Stimulated activated CD4-positive, alpha-beta T cell treated with anti-CD3 and anti-CD28 coated beads, Interleukin-4, amount 100 ng/mL, for 48 hours (primary cell): ENCODE measurements around the gene CD48.
A peak's percentile ranks its signal among the peaks of the same experiment; 100 is the strongest.
"Not testable (repeated sequence)": the region's sequence is repeated elsewhere in the genome, so short reads cannot be mapped to it uniquely, and the experiment has no call there.

ENCODE experiments used
- DNase-seq, 2 donors: peaks; one replicate each; pipeline ENCODE4 v3.0.0-alpha.2; 2020; ENCODE audit warnings: low read depth in 2 of 2

The CD48 gene

GRCh38 chr1:160713161-160713560, 1.5 kb upstream of the CD48 start:
- DNase-seq = no peak

GRCh38 chr1:160712525-160713080, 981 bp upstream of the CD48 start:
- DNase-seq = not testable (repeated sequence)

- DNase-seq = no peak
Observed at GRCh38 chr1:160711276-160711601, 383 bp downstream of the CD48 start.

- DNase-seq = no peak
Observed at GRCh38 chr1:160710517-160711252, 937 bp downstream of the CD48 start.

GRCh38 chr1:160709715-160710114, 1.9 kb downstream of the CD48 start:
- no peak for DNase-seq

GRCh38 chr1:160708801-160709200, 2.8 kb downstream of the CD48 start:
- DNase-seq = no peak

GRCh38 chr1:160708118-160708517, 3.5 kb downstream of the CD48 start:
- DNase-seq = no peak

- no peak for DNase-seq
Observed at GRCh38 chr1:160707236-160708064, 4.2 kb downstream of the CD48 start.

GRCh38 chr1:160706526-160707235, 4.9 kb downstream of the CD48 start:
- DNase-seq = no peak

- no peak for DNase-seq
Observed at GRCh38 chr1:160705742-160706141, 5.9 kb downstream of the CD48 start.

- not testable (repeated sequence) for DNase-seq
Observed at GRCh38 chr1:160705212-160705621, 6.4 kb downstream of the CD48 start.

GRCh38 chr1:160704250-160704649, 7.4 kb downstream of the CD48 start:
- DNase-seq = no peak

GRCh38 chr1:160702100-160702499, 9.5 kb downstream of the CD48 start:
- no peak for DNase-seq

- DNase-seq = not testable (repeated sequence)
Observed at GRCh38 chr1:160692390-160692789, 19.2 kb downstream of the CD48 start.

- no peak for DNase-seq
Observed at GRCh38 chr1:160685266-160685665, 26.4 kb downstream of the CD48 start.

GRCh38 chr1:160682983-160683865, 28.4 kb downstream of the CD48 start:
- DNase-seq = no peak

- no peak for DNase-seq
Observed at GRCh38 chr1:160681891-160682140, 29.8 kb downstream of the CD48 start.

- peak; percentile 85 to 87 for DNase-seq
Observed at GRCh38 chr1:160681066-160681890, 30.3 kb downstream of the CD48 start.

GRCh38 chr1:160680399-160680798, 31.2 kb downstream of the CD48 start:
- DNase-seq = no peak

- DNase-seq = no peak
Observed at GRCh38 chr1:160679893-160680292, 31.7 kb downstream of the CD48 start.
